GM21576 (cell line): ENCODE results near the gene GFPT2.

Source experiments
- ATAC-seq: cut with Tn5 transposase; IDR thresholded peaks from one replicate; pipeline ENCODE4 v1.9.1; 2021; ENCODE audit warnings: mild to moderate bottlenecking, moderate library complexity; ENCODE audit not compliant: unreplicated experiment

GFPT2 gene

DNA sequence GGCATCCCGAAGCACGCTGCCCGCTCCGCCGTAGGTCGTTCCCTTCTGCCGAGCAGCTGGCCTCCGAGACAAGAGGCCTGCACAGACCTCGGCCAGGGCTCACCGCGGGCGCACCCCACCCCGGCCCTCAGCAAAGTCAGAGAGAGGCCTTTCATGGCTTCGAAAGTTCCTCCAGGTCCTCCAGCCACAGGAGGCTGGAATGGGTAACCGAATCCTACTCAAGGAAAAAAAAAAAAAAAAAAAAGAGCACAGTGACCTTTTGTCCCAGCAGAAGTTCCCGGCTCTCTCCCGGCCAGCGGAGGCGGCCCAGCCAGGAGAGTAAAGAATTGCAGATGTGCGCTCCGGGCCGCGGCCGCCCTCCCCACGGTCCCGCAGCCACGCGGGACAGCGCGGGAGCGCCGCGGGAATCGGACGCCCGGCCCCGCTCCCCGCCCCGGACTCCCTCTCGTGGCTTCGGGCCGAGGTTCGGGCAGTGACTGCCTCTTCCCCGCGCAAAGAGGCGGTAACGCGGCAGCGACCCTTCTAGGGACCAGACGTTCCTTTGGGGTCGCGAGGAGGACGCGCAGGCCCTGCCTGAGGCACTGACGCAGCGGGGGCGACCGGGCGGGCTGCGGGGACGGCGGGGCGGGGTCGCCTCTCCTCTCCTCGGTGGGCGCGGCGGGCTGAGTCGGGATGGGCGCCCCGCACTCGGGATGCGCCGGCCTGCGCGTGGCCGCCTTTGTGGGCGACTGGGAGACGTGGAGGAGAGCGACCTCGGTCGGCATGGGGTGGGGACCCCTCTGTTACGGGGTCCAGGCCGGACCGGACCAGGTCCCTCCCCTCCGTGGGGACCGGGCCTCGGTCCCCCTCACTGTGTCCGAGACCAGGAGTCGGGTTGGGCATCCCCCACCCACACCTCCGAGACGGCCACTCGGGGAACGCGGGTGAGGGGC, 754 bp downstream of the GFPT2 start:
- peak; percentile 12 for ATAC-seq

GRCh38 chr5:180350711-180351465, 2.2 kb downstream of the GFPT2 start:
- no peak for ATAC-seq

DNA sequence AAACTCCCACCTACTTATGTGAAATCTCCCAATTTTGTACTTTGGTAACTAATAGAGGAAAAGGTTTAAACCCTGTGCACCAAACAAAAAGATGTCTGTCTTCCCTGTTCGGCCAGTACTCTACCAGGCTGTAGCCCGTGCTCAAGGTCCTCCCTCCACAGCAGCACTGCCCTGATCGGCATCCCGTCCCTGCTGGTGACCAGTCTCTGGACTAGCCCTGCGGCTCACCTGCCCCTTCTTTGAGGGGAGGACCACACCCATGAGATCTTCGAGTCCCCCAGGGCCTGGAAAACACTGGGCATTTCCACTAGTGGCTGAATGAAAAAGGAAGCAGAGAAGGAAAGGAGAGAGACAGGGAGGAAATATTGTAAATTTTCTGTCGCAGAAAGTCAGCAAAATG, 2.8 kb downstream of the GFPT2 start:
- no peak for ATAC-seq

DNA sequence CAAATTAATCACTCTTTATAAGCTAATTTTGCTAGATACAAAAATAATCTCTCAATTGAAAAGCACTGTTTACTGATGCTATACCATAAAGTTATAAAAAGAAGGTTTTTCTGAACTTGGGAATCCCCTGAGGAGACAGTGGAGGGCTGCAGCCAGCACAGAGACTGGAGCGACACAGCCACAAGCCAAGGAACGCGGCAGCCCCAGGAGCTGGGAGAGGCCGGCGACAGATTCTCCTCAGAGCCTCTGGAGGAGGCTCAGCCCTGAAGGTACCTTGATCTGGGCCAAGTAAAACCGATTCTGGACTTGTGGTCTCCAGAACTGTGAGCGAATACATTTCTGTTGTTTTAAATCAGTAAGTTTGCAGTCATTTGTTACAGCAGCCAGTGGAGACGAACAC, 3.7 kb downstream of the GFPT2 start:
- no peak for ATAC-seq

DNA sequence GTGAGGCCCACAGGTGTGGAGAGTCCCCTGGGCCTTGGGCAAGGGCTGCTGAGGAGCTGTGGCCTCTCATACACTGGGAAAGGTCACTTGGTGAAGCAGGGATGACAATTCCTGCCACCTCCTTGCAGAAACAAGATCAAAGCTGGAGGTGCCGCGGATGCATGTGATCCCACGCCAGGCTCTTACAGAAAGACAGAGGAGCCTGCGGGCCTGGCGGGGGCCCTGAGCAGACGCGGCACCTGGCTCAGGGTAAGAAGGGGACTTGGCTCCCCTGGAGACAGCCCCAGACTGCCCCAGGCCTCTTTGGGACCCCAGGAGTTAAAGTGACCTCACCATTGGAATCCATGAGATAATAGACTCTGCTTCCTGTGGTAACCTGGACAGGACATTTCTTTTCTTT, 4.8 kb downstream of the GFPT2 start:
- ATAC-seq = no peak

GRCh38 chr5:180347702-180348101, 5.4 kb downstream of the GFPT2 start:
- ATAC-seq = no peak

GRCh38 chr5:180346358-180346757, 6.8 kb downstream of the GFPT2 start:
- ATAC-seq = no peak

DNA sequence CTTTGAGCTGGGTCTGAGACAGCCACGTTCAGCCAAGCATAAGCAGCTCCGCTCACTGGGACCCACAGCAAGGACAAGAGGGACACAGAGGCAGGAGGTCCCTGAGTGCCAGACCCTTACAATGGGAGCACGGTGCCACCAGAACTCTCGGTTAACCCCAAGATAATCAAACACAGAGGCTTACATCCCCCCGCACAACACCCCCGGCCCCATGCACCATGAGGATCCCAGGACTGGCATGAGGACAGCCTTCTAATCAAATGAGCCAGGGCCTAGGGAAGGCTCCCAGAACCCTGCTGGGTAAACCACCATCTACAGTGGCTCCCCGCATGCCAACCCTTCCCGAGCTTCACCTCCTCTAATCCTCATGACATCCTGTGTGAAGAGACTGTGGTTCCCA, 7.4 kb downstream of the GFPT2 start:
- no peak for ATAC-seq

- ATAC-seq = no peak
Measured at GRCh38 chr5:180345186-180345585, 8.0 kb downstream of the GFPT2 start.

DNA sequence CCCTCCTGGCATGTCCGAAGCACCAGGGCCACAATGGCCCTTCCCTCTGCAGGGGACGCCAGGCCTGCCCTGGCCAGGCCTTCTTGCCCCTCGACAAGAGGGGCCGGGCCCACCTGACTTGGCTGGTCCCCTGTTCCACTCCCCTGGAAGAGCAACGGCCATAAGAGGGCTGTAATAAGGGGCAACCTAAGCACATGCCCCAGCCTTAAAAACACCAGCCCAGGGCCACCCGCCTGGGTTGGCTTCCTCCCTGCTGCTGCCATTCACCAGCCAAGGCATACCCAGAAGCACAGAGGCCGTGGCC, 8.5 kb downstream of the GFPT2 start:
- ATAC-seq = no peak

GRCh38 chr5:180343831-180344695, 9.1 kb downstream of the GFPT2 start:
- ATAC-seq = no peak

DNA sequence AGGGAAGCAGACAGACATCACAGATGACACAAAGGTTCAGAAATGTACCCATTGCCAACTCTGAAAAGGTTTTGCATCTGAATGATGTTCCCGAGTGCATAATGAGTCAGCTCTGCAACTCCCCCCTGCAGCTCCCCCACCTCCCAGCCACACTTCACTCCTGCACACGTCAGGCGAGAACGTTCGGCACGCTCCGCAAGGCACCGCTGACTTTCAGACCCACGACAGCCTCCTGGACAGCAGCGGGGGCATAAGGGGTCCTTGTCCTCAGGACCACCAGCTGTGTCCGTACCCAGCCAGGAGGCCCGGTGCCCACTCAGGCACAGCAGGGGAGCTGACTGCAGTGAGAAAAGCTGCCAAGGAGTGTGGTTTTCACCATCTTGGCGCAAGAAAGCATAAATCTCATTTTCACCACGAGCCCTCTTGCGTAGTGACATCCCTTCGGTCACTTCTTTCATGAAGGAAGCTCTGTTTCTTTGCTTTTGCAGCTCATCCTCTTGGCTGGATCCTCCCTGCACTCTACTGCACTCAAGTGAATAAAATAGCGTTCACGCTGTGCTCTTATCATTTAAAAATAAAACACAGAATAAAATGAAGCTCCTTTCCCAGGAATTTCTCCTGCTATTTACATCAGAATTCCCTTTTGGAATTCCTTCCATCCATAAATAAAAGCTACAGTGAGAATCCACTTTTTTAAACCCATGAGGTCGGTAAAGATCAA, 9.9 kb downstream of the GFPT2 start:
- no peak for ATAC-seq

DNA sequence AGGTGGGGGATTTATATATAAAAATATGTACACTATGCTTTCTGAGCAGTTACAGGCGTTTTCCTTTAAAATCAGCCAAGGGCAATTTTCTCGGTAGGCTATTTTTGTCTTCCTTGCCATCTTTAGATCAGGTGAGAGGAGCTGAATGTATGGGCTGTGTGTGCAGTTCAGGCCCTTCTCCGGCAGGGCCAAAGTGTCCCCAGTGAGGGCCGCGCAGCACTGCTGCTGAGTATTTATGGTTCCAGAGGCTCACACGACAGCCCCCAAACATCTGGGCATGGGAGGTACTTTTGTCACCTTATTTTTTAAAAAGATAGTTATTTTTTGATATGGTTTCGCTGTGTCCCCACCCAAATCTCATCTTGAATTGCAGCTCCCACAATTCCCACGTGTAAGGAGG, 11.5 kb downstream of the GFPT2 start:
- ATAC-seq = no peak

GRCh38 chr5:180340856-180341255, 12.3 kb downstream of the GFPT2 start:
- ATAC-seq = no peak

DNA sequence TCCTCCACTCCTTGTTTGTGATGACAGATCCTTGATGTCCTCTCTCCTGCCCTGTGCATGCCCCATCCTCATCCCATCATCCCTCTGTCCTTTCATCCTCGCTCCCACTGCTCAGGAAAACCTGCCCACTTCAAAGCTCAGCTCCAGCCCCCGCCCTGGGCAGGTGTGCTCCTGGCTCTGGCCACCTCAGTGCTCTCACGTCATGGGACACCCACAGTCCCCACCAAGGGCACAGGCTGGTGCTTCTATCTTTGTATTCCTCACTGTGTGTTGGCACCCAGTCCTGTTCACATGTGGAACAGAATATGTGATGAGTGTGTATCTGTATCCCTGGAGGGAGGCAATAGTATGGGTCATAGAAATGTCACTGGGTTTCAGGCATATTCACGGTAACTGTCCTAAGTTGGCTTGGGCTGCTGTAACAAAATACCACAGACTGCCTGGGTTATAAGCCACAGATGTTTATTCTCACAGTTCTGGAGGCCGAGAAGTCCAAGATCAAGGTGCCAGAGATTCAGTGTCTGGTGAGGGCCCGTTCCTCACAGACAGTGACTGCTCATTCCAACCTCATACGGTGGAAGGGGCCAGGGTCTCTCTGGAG, 13.5 kb downstream of the GFPT2 start:
- no peak for ATAC-seq

- no peak for ATAC-seq
Measured at GRCh38 chr5:180338001-180338707, 15.0 kb downstream of the GFPT2 start.

DNA sequence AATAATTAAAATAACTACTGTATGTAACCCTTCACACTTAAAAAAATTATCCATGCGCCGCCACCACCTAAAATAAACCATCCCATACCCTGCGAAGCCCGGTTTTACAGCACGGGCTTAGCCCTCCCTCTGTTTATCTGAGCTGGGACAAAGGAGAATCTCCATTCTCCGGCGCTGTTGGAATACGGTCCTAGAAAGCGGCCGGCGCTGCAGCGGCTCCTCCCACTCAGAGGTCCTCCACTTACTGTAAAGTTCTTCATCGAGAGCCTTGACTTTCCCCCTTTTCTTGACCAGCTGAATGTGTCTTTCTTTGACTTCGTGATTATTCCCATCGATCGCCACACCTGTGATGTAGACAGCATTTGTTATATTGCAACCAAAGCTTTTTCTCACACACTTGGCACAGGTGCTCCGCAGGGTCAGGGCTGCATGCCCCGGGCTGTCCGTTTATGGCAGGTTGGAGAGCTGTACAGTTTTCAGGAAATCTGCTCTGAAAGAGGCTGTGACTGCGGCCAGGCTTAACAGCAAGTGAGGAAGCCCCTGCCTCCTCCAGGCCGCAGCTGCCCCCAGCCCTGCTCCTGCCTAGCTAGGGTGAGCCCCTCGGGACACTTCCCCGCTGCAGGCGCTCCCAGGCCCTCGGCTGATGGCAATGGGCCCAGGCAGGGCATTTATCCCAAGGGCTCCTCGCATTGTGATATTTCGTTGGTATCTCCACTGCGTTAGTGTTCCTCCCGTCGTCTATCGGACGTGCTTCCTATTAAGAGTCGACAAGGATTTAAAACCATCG, 16.7 kb downstream of the GFPT2 start:
- no peak for ATAC-seq

GRCh38 chr5:180335614-180336233, 17.4 kb downstream of the GFPT2 start:
- no peak for ATAC-seq
